ENCODE data around the gene ARHGEF17.

ARHGEF17 gene

GRCh38 chr11:73335204-73335923 is 27.3 kb downstream of the ARHGEF17 start:
- peak; percentile 57 for DNase-seq

GRCh38 chr11:73337846-73338245 is 29.8 kb downstream of the ARHGEF17 start:
- no peak for DNase-seq

- no peak for DNase-seq
Observed at GRCh38 chr11:73338279-73338678, 30.2 kb downstream of the ARHGEF17 start.

- no peak for DNase-seq
Observed at GRCh38 chr11:73340164-73340563, 32.1 kb downstream of the ARHGEF17 start.

- DNase-seq = no peak
Observed at GRCh38 chr11:73342633-73343032, 34.6 kb downstream of the ARHGEF17 start.

GRCh38 chr11:73343076-73343873 is 35.2 kb downstream of the ARHGEF17 start:
- no peak for DNase-seq

- no peak for DNase-seq
Observed at GRCh38 chr11:73344191-73344607, 36.1 kb downstream of the ARHGEF17 start.

- DNase-seq = no peak
Observed at GRCh38 chr11:73345481-73346160, 37.5 kb downstream of the ARHGEF17 start.

- no peak for DNase-seq
Observed at GRCh38 chr11:73346186-73346935, 38.3 kb downstream of the ARHGEF17 start.

- DNase-seq = no peak
Observed at GRCh38 chr11:73347067-73347466, 39.0 kb downstream of the ARHGEF17 start.

- no peak for DNase-seq
Observed at GRCh38 chr11:73348838-73349237, 40.8 kb downstream of the ARHGEF17 start.

GRCh38 chr11:73349633-73350032 is 41.6 kb downstream of the ARHGEF17 start:
- DNase-seq = no peak

GRCh38 chr11:73350908-73351636 is 43.0 kb downstream of the ARHGEF17 start:
- peak; percentile 62 for DNase-seq

- DNase-seq = no peak
Observed at GRCh38 chr11:73353422-73353821, 45.3 kb downstream of the ARHGEF17 start.

- no peak for DNase-seq
Observed at GRCh38 chr11:73355109-73355508, 47.0 kb downstream of the ARHGEF17 start.

- no peak for DNase-seq
Observed at GRCh38 chr11:73356979-73357860, 49.1 kb downstream of the ARHGEF17 start.

GRCh38 chr11:73358071-73358470 is 50.0 kb downstream of the ARHGEF17 start:
- no peak for DNase-seq

GRCh38 chr11:73359341-73359740 is 51.3 kb downstream of the ARHGEF17 start:
- DNase-seq = no peak

GRCh38 chr11:73359930-73360742 is 52.1 kb downstream of the ARHGEF17 start:
- DNase-seq = no peak

- no peak for DNase-seq
Observed at GRCh38 chr11:73360743-73361369, 52.8 kb downstream of the ARHGEF17 start.
